ENCODE results near the gene NHEJ1.

GRCh38 chr2:219157396-219157795 lies 3.2 kb downstream of the NHEJ1 start:
- TF ChIP-seq CTCF (IDR thresholded peaks at IDR 0.05) = no peak
- no peak for TF ChIP-seq POLR2A (IDR thresholded peaks at IDR 0.05)
